SJSA1 (cell line): ENCODE measurements around the gene SMYD3. TPM values are rescaled to one million over a fixed set of nuclear protein-coding genes. Genes with fewer than 3 reads are reported as not detected.

Experiments used
- DNase-seq, 2 experiments: peaks; one replicate each; pipeline ENCODE4 v3.0.0-alpha.2; 2015 to 2020; ENCODE audit warnings: low spot score in 2 of 2, low read depth in 1 of 2
- H3K27ac ChIP-seq: fragments of 250-450 bp; sonication (Bioruptor Pico); 2 replicates; pipeline ENCODE4 v1.5.1; 2020; ENCODE audit warnings: mild to moderate bottlenecking, moderate library complexity
- H3K27me3 ChIP-seq: fragments of 250-450 bp; sonication (Bioruptor Pico); replicated peaks from 2 replicates; pipeline ENCODE4 v1.5.1; 2020; ENCODE audit warnings: mild to moderate bottlenecking, moderate library complexity
- H3K36me3 ChIP-seq: fragments of 250-450 bp; sonication (Bioruptor Pico); 2 replicates; pipeline ENCODE4 v1.5.1; 2020; ENCODE audit warnings: mild to moderate bottlenecking
- H3K4me1 ChIP-seq: fragments of 250-450 bp; sonication (Bioruptor Pico); replicated peaks from 2 replicates; pipeline ENCODE4 v1.6.1; 2021; ENCODE audit warnings: mild to moderate bottlenecking
- H3K4me3 ChIP-seq: fragments of 250-450 bp; sonication (Bioruptor Pico); 2 replicates; pipeline ENCODE4 v1.5.1; 2020; ENCODE audit warnings: mild to moderate bottlenecking
- H3K9me3 ChIP-seq: fragments of 250-450 bp; sonication (Bioruptor Pico); replicated peaks from 2 replicates; pipeline ENCODE4 v1.5.1; 2020; ENCODE audit warnings: mild to moderate bottlenecking
- total RNA-seq: library from RNA; depleted of rRNA; stranded (reverse); fragments of >200 nt; shearing (Covaris generic); gene quantifications from 2 replicates; pipeline ENCODE4 v1.2.3, GENCODE V29; 2014

SMYD3 gene
- total RNA-seq, 1 experiment from 2014 or later, result 38.5 TPM

DNA sequence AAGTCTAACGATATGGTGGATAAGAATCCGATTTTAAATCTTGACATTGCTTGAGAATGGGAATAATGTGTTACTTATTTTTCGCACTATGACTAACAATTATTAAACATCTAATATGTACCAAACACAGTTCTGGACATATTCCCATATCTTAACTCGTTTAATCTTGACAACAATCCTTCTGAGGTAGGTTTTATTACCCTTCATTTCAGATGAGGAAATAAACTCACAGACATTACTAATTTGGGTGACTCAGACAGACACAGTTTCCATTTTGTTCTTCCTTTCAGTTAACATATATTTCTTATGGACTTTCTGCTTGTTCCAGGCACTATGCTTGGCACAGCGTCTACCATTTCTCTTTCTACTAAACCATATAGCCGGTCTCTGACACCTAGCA is 244.8 kb downstream of the SMYD3 start:
- Histone ChIP-seq H3K36me3 (no peaks in the 10 kb centered on the region), H3K4me1 (peaks cover 26% of the 10 kb centered on the region), H3K4me3 (no peak overlapping the region), H3K27ac (no peak overlapping the region; the same call in 1 of the 2 replicates), H3K27me3 (no peaks in the 10 kb centered on the region), H3K9me3 (0 out of 2 replicates have a peak, but pooled peaks cover 2% of the 10 kb centered on the region)
- DNase-seq, result no peak

GRCh38 chr1:246261639-246262038 is 245.4 kb downstream of the SMYD3 start:
- H3K9me3 ChIP-seq, result 0 out of 2 replicates have a peak, but pooled peaks cover 2% of the 10 kb centered on the region
- H3K27ac ChIP-seq, result no peak overlapping the region; the same call in 1 of the 2 replicates
- no peaks in the 10 kb centered on the region for H3K36me3 ChIP-seq
- H3K4me3 ChIP-seq, result no peak overlapping the region
- H3K4me1 ChIP-seq, result peaks cover 26% of the 10 kb centered on the region
- H3K27me3 ChIP-seq, result no peaks in the 10 kb centered on the region
- no peak for DNase-seq

DNA sequence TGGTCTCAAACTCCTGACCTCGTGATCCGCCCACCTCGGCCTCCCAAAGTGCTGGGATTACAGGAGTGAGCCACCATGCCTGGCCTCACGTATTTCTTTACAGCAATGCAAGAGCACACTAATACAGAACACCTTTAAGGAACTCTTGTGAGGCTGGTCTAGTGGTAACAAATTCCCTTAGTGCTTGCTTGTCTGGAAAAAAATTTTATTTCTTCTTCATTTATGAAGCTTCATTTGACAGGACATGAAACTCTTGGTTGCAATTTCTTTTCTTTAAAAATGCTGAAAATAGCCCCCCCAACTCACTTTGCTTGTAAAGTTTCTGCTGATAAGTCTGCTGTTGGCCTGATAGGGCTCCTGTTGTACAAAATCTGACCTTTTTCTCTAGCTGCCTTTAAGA is 248.8 kb downstream of the SMYD3 start:
- no peak overlapping the region for H3K4me3 ChIP-seq
- 0 out of 2 replicates have a peak, but pooled peaks cover 2% of the 10 kb centered on the region for H3K9me3 ChIP-seq
- no peaks in the 10 kb centered on the region for H3K36me3 ChIP-seq
- no peak overlapping the region for H3K27ac ChIP-seq
- no peaks in the 10 kb centered on the region for H3K27me3 ChIP-seq
- DNase-seq, result no peak
- H3K4me1 ChIP-seq, result peaks cover 13% of the 10 kb centered on the region

GRCh38 chr1:246255773-246256172 is 251.3 kb downstream of the SMYD3 start:
- Histone ChIP-seq H3K9me3 (0 out of 2 replicates have a peak, but pooled peaks cover 2% of the 10 kb centered on the region), H3K27me3 (no peaks in the 10 kb centered on the region), H3K27ac (no peak overlapping the region), H3K36me3 (no peaks in the 10 kb centered on the region), H3K4me3 (no peak overlapping the region), H3K4me1 (no peaks in the 10 kb centered on the region)
- DNase-seq, result no peak

- Histone ChIP-seq H3K9me3 (no peaks in the 10 kb centered on the region), H3K27ac (no peak overlapping the region), H3K27me3 (no peaks in the 10 kb centered on the region), H3K36me3 (no peaks in the 10 kb centered on the region), H3K4me1 (no peaks in the 10 kb centered on the region), H3K4me3 (no peak overlapping the region)
- no peak for DNase-seq
Measured at GRCh38 chr1:246254854-246255253, 252.2 kb downstream of the SMYD3 start.

- H3K4me3 ChIP-seq, result no peak overlapping the region
- no peak overlapping the region for H3K27ac ChIP-seq
- H3K4me1 ChIP-seq, result no peaks in the 10 kb centered on the region
- H3K9me3 ChIP-seq, result no peaks in the 10 kb centered on the region
- no peak for DNase-seq
- no peaks in the 10 kb centered on the region for H3K36me3 ChIP-seq
- H3K27me3 ChIP-seq, result no peaks in the 10 kb centered on the region
Measured at GRCh38 chr1:246246430-246246829, 260.6 kb downstream of the SMYD3 start.

- Histone ChIP-seq H3K36me3 (no peaks in the 10 kb centered on the region), H3K27ac (no peak overlapping the region), H3K9me3 (no peaks in the 10 kb centered on the region), H3K4me1 (no peaks in the 10 kb centered on the region), H3K27me3 (no peaks in the 10 kb centered on the region), H3K4me3 (no peak overlapping the region)
- no peak for DNase-seq
Measured at GRCh38 chr1:246245541-246245940, 261.5 kb downstream of the SMYD3 start.

- Histone ChIP-seq H3K27me3 (no peaks in the 10 kb centered on the region), H3K9me3 (no peaks in the 10 kb centered on the region), H3K4me3 (no peak overlapping the region), H3K4me1 (no peaks in the 10 kb centered on the region), H3K36me3 (no peaks in the 10 kb centered on the region), H3K27ac (no peak overlapping the region)
- DNase-seq, result no peak
Measured at GRCh38 chr1:246232126-246232525, 275.0 kb downstream of the SMYD3 start.

DNA sequence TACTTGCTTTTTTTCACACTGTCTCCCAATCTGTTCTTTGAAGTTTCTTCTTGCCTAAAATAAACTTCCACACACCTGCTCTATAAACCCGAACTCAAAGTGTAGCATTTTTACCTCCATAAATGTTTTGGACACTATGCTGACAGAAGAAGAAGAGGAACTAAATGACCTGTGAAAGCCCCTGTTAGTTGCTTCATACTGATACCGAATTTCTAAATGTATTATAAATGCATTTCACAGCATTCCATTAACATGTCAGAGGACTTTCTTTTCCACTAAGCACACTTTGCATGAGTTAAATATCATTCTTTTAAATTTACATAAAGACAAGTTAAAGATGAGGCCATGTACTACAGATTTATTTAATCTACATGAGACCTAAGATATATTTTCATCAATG is 281.0 kb downstream of the SMYD3 start:
- Histone ChIP-seq H3K4me3 (no peak overlapping the region), H3K9me3 (0 out of 2 replicates have a peak, but pooled peaks cover 2% of the 10 kb centered on the region), H3K27me3 (no peaks in the 10 kb centered on the region), H3K4me1 (no peaks in the 10 kb centered on the region), H3K36me3 (no peaks in the 10 kb centered on the region), H3K27ac (no peak overlapping the region)
- DNase-seq, result no peak

DNA sequence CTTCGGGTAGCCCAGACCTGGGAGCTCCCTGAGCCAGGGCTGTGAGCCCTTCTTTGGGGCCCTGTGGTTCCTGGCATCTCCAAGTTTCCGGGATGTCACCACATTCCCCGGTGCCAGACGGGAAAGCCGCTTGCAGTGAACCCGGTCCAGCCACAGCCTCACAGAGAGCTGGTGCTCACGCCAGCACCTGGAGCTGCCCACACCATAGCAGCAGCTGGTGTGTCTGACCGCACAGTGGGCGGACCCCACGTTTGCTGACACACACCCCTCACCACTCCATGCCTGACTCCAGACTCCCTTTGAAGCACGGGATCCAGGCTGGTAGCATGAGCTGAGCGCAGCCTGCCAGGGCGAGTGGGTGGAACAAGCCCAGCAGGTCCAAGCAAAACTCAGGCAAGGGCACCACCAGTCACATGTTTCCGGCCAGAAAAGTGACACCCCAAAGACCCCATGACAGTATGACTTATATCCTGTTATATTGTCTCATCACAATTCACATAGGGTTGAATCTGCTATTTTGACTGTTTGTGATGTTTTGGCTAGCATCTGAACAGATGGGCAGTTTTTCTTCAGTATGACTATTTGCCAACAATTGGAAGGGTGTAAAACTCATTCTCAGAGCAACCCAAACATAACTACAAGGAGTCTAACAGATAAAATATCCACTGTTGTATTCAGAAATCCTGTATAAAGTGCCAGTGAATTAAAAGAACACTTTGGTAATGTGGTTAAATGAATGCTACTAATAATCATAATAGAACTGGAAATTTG is 285.4 kb downstream of the SMYD3 start:
- no peak overlapping the region for H3K27ac ChIP-seq
- no peaks in the 10 kb centered on the region for H3K27me3 ChIP-seq
- H3K4me3 ChIP-seq, result no peak overlapping the region
- no peaks in the 10 kb centered on the region for H3K4me1 ChIP-seq
- no peak for DNase-seq
- no peaks in the 10 kb centered on the region for H3K36me3 ChIP-seq
- 0 out of 2 replicates have a peak, but pooled peaks cover 2% of the 10 kb centered on the region for H3K9me3 ChIP-seq

DNA sequence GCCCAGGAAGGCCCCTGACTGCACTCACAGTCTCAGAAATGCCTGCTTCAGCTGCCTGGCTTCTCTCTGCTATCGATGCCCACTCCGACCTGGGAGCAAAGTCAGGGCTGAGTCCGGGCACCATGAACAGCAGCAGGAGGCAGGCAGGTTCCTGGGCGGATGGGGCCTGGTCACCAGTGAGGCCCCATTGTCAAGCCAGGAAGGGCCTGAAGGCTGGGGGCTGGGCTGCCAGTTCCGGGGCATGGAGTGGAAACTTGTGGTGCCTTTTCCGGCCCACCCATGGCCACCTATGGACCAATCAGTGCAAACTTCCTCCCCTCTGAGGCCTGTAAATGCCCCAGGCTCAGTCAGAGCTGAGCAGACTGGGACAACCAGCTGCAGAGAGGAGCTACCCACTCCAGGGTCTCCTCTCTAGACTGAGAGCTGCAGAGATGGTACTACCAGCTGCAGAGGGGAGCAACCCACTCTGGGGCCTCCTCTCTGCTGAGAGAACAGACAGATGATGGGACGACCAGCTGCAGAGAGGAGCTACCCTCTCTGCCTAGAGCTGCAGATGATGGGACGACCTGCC is 286.5 kb downstream of the SMYD3 start:
- H3K9me3 ChIP-seq, result 0 out of 2 replicates have a peak, but pooled peaks cover 2% of the 10 kb centered on the region
- H3K36me3 ChIP-seq, result no peaks in the 10 kb centered on the region
- no peak overlapping the region for H3K27ac ChIP-seq
- H3K27me3 ChIP-seq, result no peaks in the 10 kb centered on the region
- DNase-seq, result no peak
- peaks cover 3% of the 10 kb centered on the region for H3K4me1 ChIP-seq
- no peak overlapping the region for H3K4me3 ChIP-seq

DNA sequence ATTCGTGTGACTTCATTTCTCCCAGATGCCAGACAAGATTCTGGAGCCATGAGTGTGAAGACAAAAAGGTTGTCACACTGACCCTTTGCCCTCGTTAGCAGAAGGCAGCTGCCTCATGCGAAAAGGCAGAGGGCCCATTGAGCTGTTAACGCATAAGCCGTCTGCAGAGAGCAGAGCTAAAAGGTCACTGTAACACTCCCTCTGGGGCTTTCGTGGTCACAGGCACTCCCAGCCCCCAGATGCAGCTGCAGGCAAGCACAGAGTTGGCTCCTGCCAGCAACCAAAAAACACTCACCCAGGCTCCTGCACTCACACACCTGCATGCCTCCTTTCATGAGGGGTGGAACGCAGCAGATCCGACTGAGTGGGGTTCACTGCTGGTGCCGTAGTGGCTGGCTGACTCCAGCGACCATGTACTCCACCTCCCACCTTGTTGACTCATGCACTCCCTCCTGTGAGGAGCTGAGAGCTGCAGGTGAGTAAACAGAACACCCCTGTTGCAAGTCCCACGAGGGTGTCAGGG is 287.5 kb downstream of the SMYD3 start:
- Histone ChIP-seq H3K27ac (no peak overlapping the region), H3K27me3 (no peaks in the 10 kb centered on the region), H3K36me3 (no peaks in the 10 kb centered on the region), H3K4me3 (no peak overlapping the region), H3K4me1 (peaks cover 11% of the 10 kb centered on the region), H3K9me3 (0 out of 2 replicates have a peak, but pooled peaks cover 2% of the 10 kb centered on the region)
- DNase-seq, result no peak

DNA sequence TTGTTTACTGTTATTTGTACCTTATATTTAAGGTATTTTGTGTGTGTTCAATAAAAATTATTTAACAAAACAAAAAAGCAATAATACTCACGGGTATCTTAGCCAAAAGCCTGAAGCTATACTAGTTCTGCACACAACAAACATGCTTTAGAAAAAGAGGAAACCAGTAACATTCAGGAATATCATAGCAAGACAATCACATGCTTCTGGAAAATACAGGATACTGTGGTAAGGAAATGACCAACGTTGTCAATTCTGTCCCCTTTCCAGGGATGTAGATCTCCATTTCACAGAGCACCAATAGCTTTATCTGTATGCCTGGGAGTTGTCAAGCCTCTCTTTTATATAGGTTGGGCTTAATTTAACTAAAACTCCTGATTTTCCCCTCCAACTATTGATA is 288.4 kb downstream of the SMYD3 start:
- H3K36me3 ChIP-seq, result no peaks in the 10 kb centered on the region
- no peaks in the 10 kb centered on the region for H3K27me3 ChIP-seq
- H3K4me1 ChIP-seq, result peaks cover 20% of the 10 kb centered on the region
- DNase-seq, result no peak
- no peaks in the 10 kb centered on the region for H3K9me3 ChIP-seq
- no peak overlapping the region for H3K27ac ChIP-seq
- no peak overlapping the region for H3K4me3 ChIP-seq

DNA sequence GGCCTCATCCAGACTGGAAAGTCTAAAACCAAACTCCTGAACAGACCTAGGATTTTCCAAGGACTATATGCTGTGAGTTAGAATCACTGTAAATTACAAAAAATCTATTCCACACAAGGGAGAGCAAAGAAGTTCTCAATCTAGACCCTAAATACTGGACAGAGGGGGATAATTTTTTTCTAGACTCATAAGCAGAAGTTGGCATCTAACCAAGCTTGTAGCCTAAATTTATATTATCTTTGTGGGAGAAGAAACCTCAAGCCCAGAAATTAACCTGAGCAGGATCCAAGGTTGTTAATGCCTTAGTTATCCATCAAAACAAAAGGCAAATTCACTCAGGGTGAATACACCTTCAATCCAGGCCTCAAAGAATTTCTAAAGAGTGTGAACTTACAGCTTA is 290.2 kb downstream of the SMYD3 start:
- Histone ChIP-seq H3K27me3 (no peaks in the 10 kb centered on the region), H3K4me1 (peaks cover 20% of the 10 kb centered on the region), H3K36me3 (no peaks in the 10 kb centered on the region), H3K27ac (no peak overlapping the region), H3K9me3 (no peaks in the 10 kb centered on the region), H3K4me3 (no peak overlapping the region)
- DNase-seq, result no peak
